ENCODE measurements around the gene SMOC1. TPM values are rescaled to one million over a fixed set of nuclear protein-coding genes. Genes with fewer than 3 reads are reported as not detected.

SMOC1 gene
- total RNA-seq, 8 experiments from 2014 or later, result 0.18 to 18.7 (median 2.1) TPM

DNA sequence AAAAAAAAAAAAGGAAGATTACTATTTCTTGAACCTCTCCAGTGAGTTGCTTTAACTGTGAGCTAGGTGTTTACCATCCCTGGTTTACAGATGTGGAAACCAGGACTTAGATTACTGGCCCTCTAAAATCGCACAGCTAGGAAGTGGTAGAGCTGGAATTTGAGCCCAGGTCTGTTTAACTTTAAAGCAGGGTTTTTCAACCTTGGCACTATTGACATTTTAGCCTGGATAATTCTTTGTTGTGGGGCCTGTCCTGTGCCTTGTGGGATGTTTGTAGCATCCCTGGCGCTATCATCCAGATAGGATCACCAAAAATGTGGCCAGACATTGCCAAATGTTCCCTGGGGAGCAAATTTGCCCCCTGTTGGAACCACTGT, 28.5 kb upstream of the SMOC1 start:
- Histone ChIP-seq H3K27ac (no peak overlapping the region), H3K4me3 (no peak overlapping the region), H3K4me1 (replicated peaks in 1 of 2) (peaks cover 12 to 13% of the 10 kb centered on the region in 2 donors)
- in situ Hi-C loops (cut with MboI; ENCODE audit: low pct_unique_long_range_greater_than_20kb in 2 of 9, low sequenced_read_pairs in 9 of 9, unreplicated experiment in 9 of 9), result no loop called here
- no peak for ATAC-seq (replicated peaks in 6 of 8)
- 33 to 100% (median 91%) methylated on average over 1 to 2 of the region's 2 CpGs; no CpG with 5 or more reads in 3 of the 10 experiments for WGBS, 10 experiments

DNA sequence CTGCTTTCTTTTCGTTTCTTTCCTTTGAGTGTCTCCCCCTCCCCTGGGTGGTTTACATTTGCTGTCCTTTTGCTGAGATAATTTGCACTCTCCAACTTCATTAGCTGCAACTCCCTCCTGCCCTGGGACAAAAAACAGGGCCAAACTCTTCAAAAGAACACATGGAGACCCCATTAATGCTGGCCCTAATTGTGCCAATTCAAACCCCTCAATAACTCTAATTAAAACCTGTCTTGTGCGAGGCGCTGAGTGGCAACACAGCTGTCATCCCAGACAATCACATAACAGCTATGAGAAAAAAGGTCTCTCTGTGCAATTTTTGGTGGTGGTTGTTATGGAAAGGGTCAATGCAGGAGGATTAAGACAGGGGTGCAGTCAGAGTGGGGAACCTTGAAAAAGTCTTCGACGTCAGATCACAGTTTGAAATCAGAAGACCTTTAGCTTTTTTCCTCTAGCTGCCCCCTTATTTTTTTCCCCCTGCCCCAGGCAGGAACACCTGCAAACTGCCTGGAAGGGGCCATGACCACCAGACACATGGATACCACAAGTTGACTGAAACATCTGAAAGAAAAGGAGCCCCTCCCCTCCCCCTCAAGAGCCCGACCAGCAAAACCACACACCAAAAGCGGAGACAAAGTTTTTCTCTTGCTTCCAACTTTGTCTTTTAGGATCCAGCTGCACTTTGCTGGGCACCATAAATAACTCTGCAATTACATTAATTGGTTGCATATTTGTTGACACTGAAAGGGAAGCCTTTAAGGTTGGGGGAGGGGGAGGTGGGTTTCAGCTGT, 26.5 kb upstream of the SMOC1 start:
- WGBS, 10 experiments, result 0 to 95% (median 46%) methylated on average over 1 to 6 of the region's 7 CpGs; no CpG with 5 or more reads in 2 of the 10 experiments

DNA sequence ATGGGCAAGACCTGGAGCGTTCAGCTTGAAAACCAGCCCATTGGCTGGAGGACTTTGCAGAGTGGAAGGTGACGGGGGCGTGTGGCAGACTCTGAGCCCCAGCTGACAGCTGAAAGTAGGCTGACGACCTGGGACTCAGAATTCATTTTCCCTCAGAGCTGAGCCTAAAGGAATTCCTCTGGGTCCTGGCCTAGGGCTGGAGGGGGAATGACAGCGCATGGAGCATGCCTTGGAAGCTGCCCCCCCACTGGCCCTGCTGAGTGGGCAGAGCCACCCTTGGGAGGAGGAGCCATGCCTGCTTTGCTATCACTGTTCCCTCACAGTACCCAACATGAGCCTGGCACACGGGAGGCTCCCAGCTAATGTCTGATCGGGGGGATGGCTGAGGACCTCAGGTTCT, 25.4 kb upstream of the SMOC1 start:
- WGBS, 10 experiments, result 0 to 100% (median 95%) methylated on average over 1 to 3 of the region's 7 CpGs; no CpG with 5 or more reads in 6 of the 10 experiments
- H3K4me3 ChIP-seq, result no peak overlapping the region
- in situ Hi-C loops (cut with MboI; ENCODE audit: low pct_unique_long_range_greater_than_20kb in 2 of 9, low sequenced_read_pairs in 9 of 9, unreplicated experiment in 9 of 9), result no loop called here
- H3K27ac ChIP-seq, result no peak overlapping the region
- ATAC-seq (replicated peaks in 6 of 8), result no peak
- H3K4me1 ChIP-seq (replicated peaks in 1 of 2), result peaks cover 6 to 13% of the 10 kb centered on the region in 2 donors

More for the DNA sequence above, 26.5 kb upstream of the SMOC1 start:
- no peak for ATAC-seq (replicated peaks in 6 of 8)
- in situ Hi-C loops (cut with MboI; ENCODE audit: low pct_unique_long_range_greater_than_20kb in 2 of 9, low sequenced_read_pairs in 9 of 9, unreplicated experiment in 9 of 9), result no loop called here
- H3K4me3 ChIP-seq, result no peak overlapping the region
- H3K4me1 ChIP-seq (replicated peaks in 1 of 2), result peaks cover 10 to 13% of the 10 kb centered on the region in 2 donors
- H3K27ac ChIP-seq, result no peak overlapping the region

DNA sequence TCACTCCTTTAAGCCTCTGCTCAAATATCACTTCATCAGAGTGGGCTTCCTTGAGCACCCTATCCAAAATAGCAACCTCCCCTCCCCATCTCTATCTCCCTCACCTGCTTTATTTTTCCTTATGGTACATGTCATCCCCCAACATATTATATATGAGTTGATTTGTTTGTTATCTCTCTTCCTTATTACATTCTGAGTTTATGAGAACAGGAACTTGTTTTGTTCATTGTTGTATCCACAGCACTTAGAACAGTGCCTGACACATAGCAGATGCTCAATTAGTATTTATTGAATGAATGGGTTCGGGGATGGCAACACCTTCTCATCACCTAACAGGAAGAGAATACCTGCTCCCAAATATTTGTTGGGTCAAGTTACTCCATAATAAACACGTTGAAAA, 24.6 kb upstream of the SMOC1 start:
- Histone ChIP-seq H3K27ac (no peak overlapping the region), H3K4me3 (no peak overlapping the region), H3K4me1 (replicated peaks in 1 of 2) (peaks cover 0 to 7% of the 10 kb centered on the region in 2 donors)
- ATAC-seq (replicated peaks in 6 of 8), result no peak
- in situ Hi-C loops (cut with MboI; ENCODE audit: low pct_unique_long_range_greater_than_20kb in 2 of 9, low sequenced_read_pairs in 9 of 9, unreplicated experiment in 9 of 9), result no loop called here
- 0 to 90% (median 37%) methylated on average over 1 to 2 of the region's 2 CpGs; no CpG with 5 or more reads in 2 of the 10 experiments for WGBS, 10 experiments

DNA sequence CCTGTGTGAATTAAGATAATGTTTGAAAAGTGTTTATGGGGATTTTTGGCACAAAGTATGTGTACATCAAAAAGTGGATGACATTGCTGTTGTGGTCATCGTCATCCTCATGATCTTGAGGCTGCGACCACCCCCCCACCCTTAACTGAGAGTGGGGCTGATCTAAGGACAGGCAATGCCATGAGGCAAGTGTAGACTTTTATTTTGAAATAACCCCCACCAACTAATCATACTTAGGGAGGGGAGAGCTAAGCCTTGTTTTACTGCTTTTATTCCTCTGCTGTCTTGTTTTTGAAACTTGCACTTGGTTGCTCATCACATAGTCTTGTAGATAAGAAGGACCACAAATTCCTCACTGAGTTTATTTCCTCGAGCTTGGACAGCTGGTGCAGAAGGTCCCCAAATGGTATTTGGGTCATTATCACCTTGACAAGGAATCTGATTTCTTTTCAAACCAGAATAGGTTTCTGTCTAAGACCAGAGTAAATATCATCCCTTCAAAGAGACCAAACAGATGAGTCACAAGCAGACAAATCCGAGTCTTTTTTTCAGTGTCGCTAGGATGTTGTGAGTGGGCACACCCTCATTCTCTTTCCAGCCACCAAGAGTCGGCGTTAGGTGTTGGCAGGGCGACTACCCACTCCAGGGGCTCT, 23.9 kb upstream of the SMOC1 start:
- H3K4me3 ChIP-seq, result no peak overlapping the region
- 3 to 82% (median 79%) methylated on average over 1 to 6 of the region's 8 CpGs; no CpG with 5 or more reads in 2 of the 10 experiments for WGBS, 10 experiments
- peak in 2 of 8 experiments; percentile 27 to 55 for ATAC-seq (replicated peaks in 6 of 8)
- in situ Hi-C loops (cut with MboI; ENCODE audit: low pct_unique_long_range_greater_than_20kb in 2 of 9, low sequenced_read_pairs in 9 of 9, unreplicated experiment in 9 of 9), result no loop called here
- H3K27ac ChIP-seq, result no peak overlapping the region
- H3K4me1 ChIP-seq (replicated peaks in 1 of 2), result peaks cover 0 to 3% of the 10 kb centered on the region in 2 donors

DNA sequence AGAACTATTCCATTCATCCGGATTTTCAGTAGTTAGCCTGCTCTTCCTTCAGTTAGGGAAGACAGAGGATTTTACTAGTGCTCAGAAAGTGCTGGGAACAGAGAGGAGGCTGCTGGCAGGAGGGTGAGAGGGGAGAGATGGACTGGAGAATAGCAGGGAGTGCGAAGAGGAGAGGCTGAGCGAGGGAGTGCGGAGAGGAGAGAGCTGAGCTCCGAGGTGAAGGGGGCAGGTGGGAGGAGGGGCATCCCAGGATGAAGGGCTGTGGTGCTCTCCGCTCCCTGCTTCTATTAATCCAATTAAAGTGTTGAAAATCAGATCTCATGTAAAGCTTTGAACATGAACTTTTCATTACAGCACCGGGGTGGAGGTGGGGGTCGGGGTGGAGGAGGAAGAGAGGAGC, 20.4 kb upstream of the SMOC1 start:
- Histone ChIP-seq H3K27ac (no peak overlapping the region), H3K4me3 (no peak overlapping the region), H3K4me1 (replicated peaks in 1 of 2) (peaks cover 0 to 6% of the 10 kb centered on the region in 2 donors)
- 28 to 80% (median 67%) methylated on average over 1 to 4 of the region's 8 CpGs; no CpG with 5 or more reads in 5 of the 10 experiments for WGBS, 10 experiments
- no peak for ATAC-seq (replicated peaks in 6 of 8)
- in situ Hi-C loops (cut with MboI; ENCODE audit: low pct_unique_long_range_greater_than_20kb in 2 of 9, low sequenced_read_pairs in 9 of 9, unreplicated experiment in 9 of 9), result no loop called here

DNA sequence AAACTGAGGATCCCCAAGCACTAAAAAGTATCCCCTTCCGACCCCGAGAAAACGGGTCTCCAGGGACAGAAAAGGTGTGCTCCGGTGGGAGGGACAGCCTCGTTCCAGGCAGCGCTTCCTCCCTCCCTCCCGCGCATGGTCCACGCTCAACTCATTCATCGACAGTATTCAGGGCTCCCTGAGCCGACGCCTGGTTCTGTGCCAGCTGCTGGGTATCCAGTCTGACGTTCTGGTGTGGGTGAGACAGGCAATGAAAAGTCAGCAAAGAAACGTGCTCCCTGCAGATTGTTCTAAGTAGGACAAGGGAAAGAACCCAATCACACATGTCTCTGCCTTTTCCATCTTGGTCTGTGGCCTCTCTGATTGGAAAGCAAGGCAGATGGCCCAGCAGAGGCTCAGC, 19.6 kb upstream of the SMOC1 start:
- Histone ChIP-seq H3K27ac (no peak overlapping the region), H3K4me1 (replicated peaks in 1 of 2) (peaks cover 0 to 6% of the 10 kb centered on the region in 2 donors), H3K4me3 (no peak overlapping the region)
- 24 to 100% (median 87%) methylated on average over 1 to 10 of the region's 14 CpGs; no CpG with 5 or more reads in 4 of the 10 experiments for WGBS, 10 experiments
- in situ Hi-C loops (cut with MboI; ENCODE audit: low pct_unique_long_range_greater_than_20kb in 2 of 9, low sequenced_read_pairs in 9 of 9, unreplicated experiment in 9 of 9), result no loop called here
- ATAC-seq (replicated peaks in 6 of 8), result no peak

DNA sequence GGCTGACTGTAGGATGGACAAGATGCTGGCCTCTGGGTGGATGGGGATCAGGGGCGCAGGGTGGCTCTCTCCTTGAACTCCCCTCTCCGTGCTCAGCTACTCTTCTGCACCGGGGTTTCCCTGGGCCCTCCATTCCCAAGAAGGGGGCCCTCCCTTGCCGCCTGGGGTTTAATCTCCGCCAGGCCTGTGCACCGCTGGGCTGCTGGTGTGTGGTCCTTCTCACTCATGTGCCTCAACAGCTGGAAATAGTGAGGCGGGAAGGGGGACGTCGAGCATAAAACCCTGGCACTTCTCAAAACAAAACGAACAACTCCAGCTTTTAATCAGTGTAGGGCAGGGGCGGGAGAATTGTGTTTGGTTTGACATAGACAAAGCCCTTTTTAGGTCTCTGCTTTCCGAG, 19.0 kb upstream of the SMOC1 start:
- no peak overlapping the region for H3K27ac ChIP-seq
- no peak overlapping the region for H3K4me3 ChIP-seq
- H3K4me1 ChIP-seq (replicated peaks in 1 of 2), result peaks cover 0 to 6% of the 10 kb centered on the region in 2 donors
- ATAC-seq (replicated peaks in 6 of 8), result no peak
- in situ Hi-C loops (cut with MboI; ENCODE audit: low pct_unique_long_range_greater_than_20kb in 2 of 9, low sequenced_read_pairs in 9 of 9, unreplicated experiment in 9 of 9), result no loop called here
- 20 to 40% (median 32%) methylated on average over 1 to 5 of the region's 12 CpGs; no CpG with 5 or more reads in 6 of the 10 experiments for WGBS, 10 experiments

DNA sequence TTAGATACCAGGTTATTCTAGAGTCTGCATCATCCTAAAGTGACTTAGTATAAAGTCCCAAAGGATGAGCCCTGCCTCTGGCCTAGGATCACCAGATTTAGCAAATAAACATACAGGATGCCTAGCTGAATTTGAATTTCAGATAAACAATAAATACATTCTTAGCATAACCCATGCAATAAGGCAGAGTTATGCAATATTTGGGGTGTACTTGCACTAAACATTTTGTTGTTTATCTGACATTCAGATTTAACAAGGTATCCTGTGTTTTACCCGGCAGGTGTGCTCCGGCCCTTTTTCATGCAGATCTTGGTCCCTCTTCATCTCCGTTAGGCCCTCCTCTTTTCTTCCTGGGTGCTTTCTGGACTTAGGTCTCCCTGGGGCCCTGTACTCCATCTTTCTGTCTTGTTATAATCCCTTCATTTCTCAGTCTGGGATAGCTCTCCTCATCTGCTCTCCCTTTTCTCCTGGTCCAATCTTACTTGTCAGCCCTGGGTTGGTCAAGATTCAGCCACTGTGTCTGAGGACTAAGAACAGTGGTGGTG, 18.1 kb upstream of the SMOC1 start:
- no peak for ATAC-seq (replicated peaks in 6 of 8)
- H3K4me3 ChIP-seq, result no peak overlapping the region
- H3K4me1 ChIP-seq (replicated peaks in 1 of 2), result peaks cover 0 to 6% of the 10 kb centered on the region in 2 donors
- no peak overlapping the region for H3K27ac ChIP-seq
- in situ Hi-C loops (cut with MboI; ENCODE audit: low pct_unique_long_range_greater_than_20kb in 2 of 9, low sequenced_read_pairs in 9 of 9, unreplicated experiment in 9 of 9), result no loop called here
- 0 to 100% (median 90%) methylated on average over 1 to 3 of the region's 3 CpGs; no CpG with 5 or more reads in 3 of the 10 experiments for WGBS, 10 experiments

DNA sequence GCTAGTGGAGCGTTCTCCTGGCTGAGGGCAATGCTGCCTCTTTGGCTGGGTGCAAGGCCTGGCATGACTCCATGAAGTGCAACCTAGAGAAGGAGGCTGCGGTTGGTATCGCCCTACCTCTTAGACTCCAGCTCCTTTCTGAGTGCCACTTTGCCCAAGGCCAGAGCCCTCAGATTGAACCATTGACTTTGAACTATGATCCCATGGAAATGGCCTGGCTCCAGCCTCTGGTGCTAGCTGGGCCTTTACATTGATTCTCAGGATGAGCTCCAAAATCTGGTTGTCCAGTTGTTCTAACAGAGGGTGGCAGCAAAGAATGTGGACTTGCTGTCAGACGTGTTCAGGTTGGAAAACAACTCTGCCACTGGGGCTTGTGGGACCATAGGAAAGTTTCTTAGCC, 16.1 kb upstream of the SMOC1 start:
- Histone ChIP-seq H3K4me3 (no peak overlapping the region), H3K27ac (no peak overlapping the region), H3K4me1 (replicated peaks in 1 of 2) (peaks cover 0 to 6% of the 10 kb centered on the region in 2 donors)
- no peak for ATAC-seq (replicated peaks in 6 of 8)
- 0 to 100% (median 65%) methylated on average over 1 to 3 of the region's 4 CpGs; no CpG with 5 or more reads in 2 of the 10 experiments for WGBS, 10 experiments
- in situ Hi-C loops (cut with MboI; ENCODE audit: low pct_unique_long_range_greater_than_20kb in 2 of 9, low sequenced_read_pairs in 9 of 9, unreplicated experiment in 9 of 9), result no loop called here

DNA sequence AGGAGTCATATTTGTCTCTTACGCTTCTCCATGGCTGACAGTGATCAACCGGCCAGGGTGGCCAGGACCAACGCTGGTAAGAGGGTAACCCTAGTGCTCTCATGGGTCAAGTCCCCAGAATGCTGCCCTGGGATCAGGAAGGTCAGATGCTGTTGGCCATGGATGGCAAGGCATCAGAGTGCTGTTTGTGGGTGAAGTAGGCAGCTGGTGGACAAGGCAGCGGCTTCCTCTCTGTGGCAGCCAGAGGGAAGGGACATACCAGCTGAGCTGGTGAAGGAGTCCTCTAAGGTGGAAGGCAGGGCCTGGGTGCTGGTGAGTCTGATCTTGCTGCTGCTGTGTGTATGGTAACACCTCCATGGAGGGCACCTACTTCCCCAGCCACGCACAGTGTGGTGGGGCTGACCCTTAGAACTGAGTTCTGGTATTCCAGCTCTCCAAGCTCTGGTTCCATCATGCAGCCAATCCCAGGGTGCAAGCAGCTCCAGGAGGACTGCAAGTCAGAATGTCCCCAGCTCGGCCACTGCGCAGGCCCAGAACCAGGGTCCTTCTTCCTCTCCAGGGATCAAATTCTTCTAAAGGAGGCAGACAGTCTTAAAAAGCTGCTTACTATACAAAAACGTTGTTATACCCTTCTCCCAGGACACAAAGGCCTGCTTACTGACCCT, 13.4 kb upstream of the SMOC1 start:
- ATAC-seq (replicated peaks in 6 of 8), result no peak
- Histone ChIP-seq H3K27ac (no peak overlapping the region), H3K4me3 (no peak overlapping the region), H3K4me1 (replicated peaks in 1 of 2) (no peaks in the 10 kb centered on the region)
- 0 to 73% (median 54%) methylated on average over 1 to 7 of the region's 8 CpGs; no CpG with 5 or more reads in 4 of the 10 experiments for WGBS, 10 experiments
- in situ Hi-C loops (cut with MboI; ENCODE audit: low pct_unique_long_range_greater_than_20kb in 2 of 9, low sequenced_read_pairs in 9 of 9, unreplicated experiment in 9 of 9), result no loop called here

DNA sequence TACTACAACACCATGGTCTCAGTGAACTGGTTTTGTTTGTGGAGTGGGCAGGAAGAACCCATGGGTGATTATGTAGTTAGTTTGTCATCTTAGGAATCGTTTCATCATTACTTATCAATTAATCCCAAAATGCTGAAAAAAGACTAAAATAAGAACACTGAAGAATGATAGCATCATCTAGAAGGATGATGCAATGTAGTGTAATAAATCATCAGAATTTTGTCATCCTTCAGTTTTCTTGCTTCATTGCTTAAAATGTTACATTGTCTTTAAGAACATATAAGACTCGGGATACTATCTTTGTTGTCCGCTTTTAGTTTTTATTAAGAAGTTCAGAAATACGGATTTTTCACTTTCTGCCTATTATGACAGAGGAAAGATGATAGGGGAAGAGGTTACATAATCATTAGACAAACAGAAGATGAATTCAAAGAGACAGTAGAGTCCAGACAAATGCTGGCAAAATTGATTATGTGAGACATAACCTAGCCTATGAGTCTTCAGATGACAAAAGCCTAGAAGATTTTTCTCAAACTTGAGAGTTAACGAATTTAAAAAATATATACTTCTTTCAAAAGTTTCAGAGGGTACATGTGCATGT, 10.8 kb upstream of the SMOC1 start:
- ATAC-seq (replicated peaks in 6 of 8), result no peak

More for the DNA sequence above, 10.8 kb upstream of the SMOC1 start:
- in situ Hi-C loops (cut with MboI; ENCODE audit: low pct_unique_long_range_greater_than_20kb in 2 of 9, low sequenced_read_pairs in 9 of 9, unreplicated experiment in 9 of 9), result no loop called here
- H3K4me3 ChIP-seq, result no peak overlapping the region
- no peaks in the 10 kb centered on the region for H3K4me1 ChIP-seq (replicated peaks in 1 of 2)
- H3K27ac ChIP-seq, result no peak overlapping the region
- 3 to 97% (median 80%) methylated on average over 2 to 5 of the region's 5 CpGs for WGBS, 10 experiments

Measured in motor neuron (in vitro differentiated cells).